GM18858 (cell line): ENCODE data around the gene SNX18.

Source experiments
- ATAC-seq: cut with Tn5 transposase; IDR thresholded peaks from one replicate; pipeline ENCODE4 v1.9.1; 2021; ENCODE audit not compliant: unreplicated experiment

Gene SNX18

DNA sequence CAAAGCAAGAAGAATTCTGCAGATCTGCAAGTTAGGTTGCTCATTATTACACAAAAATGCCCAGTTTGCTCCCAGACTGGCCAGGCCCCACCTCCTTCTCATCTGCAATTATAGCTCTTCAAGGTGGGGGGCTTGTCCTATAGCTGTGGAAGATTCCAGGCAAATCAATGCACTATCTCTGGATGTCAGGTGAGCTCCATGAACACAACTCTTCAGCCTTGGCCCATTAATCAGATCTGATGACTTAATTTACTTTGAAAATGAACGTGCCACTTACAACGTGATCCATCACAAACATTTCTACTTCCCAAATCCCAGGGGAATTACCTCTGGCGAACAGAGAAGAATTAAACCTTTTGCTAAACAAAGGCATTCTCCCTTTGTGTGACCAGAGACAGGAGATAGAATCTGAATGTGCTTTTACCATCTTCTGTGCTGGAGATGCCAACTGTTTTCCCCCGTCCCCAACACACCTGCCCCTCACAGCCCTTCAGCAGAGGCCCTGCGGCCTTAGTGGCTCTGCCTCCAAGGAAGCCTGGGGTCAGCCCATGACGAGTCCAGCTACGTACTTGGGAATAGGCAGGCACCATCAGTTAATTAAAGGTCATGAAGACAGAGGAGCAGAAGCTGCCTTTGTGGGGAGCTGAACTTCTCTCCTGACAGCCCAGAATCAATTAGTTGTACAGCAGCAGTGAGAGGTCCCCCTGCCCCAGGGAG is 60.5 kb downstream of the SNX18 start:
- no peak for ATAC-seq

DNA sequence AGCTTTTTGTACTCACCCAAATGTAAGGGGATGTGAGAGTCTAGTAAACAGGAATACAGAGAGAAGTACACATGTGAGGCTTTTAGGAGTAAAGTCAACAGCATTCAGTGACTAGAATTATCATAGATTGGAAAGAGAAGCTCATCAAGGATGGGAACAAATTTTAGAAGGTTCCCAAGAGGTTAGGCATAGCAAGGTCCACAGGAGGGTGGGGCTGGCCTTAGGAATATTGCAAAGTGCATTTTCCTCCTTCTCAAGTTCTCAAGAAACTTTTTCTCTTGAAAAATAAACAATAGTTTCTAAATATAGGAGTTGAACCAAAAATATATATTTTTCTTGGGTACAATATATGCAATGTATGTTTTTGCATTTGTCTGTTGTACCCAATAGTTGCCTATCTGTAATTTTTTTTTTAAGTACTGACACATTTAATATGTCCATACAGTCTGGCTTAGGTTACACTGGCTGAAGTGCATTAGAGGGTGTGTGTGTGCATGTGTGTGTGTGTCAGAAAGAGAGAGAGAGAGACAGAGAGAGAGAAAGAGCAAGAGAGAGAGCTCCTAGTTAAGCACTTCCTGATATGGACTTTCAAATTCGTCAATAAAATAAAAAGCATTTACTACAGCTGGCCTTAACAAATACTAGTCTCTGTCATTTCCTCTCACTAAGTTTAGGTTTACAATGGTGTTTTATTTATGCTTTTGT is 62.2 kb downstream of the SNX18 start:
- no peak for ATAC-seq

DNA sequence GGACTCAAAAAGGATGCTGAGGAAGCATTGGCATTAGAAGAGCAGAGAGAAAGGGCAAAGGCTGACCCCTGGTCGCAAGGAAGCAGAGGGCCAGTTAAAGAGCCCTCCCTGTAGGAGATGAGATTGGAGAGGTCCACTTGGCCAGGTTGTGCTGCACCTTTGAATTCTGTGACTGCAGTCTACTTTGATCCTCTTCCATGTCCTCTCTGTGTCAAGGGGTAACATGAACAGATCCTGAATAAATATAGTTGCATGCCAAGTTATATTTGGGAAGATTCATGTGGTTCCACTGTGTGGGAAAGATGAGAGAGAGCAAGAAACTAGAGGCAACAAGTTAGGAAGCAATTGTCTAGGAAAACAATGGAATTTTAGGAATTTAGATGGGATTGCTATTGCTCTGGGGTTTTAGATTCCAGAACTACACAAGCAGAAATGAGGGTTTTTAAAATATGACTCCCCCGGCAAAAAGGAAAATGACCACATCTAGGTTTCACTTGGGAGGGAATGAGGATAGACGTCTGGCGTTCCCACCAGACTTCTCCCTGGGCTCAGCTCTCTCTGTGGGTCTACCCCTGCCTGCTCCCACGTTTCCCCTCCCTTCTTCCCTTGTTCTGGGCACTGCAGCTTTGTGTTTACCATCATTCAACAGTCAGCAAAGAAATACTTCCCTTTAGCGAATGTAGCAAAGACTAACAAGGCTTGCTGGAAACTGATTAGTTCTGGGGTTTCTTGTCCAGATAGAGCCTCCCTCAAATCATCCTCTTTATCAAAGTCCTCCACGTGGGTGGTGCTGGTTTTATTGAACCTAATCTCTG is 63.6 kb downstream of the SNX18 start:
- ATAC-seq = no peak

DNA sequence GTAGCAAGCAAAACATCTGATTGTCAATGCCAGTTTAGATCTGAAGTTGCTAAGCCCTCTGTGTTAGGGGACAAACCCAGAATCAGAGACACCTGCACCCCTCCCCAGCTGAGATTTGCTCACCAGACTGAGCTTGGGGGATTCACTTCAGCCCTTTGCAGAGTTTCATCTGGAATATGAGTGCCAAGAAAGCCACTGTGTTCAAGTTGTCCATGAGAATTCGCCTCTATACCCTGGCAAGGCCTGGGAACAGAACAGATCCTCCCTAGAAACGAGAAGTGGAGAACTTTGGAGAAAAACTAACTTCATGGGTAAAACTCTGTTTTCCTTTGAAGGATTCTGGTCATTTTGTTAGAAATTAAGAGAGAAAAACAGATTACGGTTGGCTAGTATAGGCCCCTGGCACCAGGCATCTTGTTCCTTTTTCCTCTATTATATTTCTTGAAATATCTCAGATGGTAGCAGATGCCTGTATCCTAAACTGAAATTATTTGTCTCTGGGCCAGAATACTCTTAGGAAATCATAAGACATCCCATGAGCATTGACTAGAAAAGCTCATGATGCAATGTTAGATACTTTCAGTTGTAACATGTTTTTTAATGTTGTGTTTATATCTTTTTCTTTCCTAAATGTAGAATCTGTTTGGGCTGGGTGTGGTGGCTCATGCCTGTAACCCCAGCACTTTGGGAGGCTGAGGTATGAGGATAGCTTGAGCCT is 64.4 kb downstream of the SNX18 start:
- no peak for ATAC-seq

DNA sequence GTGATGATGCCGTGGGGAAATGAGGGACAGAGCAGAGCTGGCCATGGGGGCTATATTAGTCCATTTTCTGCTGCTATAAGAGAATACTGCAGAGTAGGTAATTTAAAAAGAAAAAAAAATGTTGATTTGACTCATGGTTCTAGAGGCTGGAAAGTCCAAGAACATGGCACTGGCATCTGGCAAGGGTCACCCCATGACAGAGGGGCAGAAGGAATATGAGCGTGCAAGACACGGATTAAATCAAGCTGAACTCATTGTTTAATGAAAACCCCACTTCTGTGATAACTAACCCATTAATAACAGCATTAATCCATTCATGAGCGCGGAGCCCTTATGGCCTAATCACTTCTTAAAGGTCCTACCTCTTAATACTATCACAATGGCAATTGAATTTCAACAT is 68.8 kb downstream of the SNX18 start:
- no peak for ATAC-seq

DNA sequence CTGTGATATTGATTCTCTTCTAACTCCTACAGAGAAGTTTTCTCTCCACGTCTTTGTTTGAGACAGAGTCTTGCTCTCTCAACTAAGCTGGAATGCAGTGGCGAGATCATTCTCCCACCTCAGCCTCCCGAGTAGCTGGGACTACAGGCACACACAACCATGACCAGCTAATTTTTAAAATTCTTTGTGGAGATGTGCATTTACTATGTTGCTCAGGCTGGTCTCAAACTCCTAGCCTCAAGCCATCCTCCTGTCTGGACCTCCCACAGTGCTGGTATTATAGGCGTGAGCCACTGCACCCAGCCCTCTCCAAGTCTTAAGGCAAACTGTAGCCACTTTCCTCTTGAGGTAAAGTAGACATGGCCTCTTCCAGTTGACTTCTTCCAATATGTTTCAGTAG is 72.2 kb downstream of the SNX18 start:
- no peak for ATAC-seq

DNA sequence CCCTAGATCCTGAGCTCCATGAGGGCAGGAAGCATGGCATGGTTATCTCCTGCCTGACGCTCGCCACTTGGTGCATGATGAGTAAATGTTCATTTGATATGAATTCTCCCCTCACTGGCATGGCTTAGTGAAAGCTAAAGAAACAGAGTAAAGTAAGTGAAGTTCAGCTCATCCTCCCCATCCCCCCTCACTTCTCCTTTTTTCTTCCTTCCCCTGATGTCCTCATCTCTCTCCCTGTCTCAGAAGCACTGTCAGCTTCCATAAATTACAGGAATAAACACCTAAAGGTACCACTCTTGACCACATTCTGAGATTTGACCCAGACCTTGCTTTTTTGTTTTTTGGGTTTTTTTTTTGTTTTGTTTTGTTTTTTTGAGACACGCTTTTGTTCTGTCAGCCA is 73.3 kb downstream of the SNX18 start:
- ATAC-seq = no peak

DNA sequence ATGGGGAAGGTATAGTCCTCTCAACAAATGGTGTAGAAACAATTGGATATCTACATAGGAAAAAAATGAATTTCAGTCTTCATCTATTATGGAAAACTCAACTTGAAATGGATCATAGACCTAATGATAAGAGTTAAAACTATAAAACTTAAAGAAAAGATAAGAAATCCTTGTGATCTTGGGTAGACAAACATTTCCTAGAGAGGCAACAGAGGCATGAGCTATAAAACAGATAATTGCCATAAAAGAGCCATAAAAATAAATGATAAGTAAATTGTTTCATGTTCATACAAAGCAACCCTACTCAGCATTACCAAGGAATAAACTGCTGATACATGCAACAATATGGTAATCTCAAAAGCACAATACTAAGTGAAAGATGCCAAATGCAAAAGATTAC is 76.2 kb downstream of the SNX18 start:
- no peak for ATAC-seq

DNA sequence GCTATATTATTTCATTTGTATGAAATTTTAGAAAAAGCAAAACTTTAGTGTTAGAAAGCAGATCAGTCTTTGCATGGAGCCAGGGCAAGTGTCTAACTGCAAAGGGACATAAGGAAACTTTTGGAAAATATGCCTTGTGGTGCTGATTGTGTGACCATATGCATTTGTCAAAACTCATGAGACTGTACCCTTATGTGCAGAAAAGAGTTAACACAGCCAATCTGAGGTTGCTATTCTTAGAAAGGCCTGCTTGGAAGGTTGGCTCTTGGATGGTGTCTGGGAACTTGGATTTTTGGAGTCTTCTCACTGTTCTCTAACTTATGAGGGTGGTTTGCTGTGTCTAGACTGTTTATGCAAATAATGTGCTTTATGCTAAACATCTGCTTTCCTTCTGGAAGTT is 76.6 kb downstream of the SNX18 start:
- no peak for ATAC-seq

DNA sequence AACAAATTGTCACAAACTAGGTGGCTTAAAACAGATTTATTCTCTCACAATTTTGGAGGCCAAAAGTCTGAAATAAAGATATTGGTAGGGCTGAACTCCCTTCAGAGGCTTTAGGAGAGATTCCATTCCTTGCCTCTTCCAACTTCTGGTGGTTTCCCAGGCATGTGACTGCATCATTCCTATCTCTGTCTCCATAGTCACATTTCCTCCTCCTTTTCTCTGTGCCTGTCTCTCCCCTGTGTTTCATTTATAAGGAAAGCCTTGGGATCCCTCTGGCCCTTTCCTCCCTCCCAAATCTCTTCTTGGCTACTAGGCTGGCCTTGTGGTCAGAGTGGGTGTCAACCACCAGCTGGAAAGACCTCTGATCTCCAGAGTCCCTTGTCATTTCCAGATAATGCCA is 78.2 kb downstream of the SNX18 start:
- no peak for ATAC-seq
